Loucy (cell line): ENCODE results near the gene MRPL18.

Source experiments
- H2AFZ ChIP-seq: fragments of 200-600 bp; sonication (generic); 2 replicates; pipeline ENCODE4 v1.6.0; 2016; ENCODE audit warnings: antibody characterized with exemption, mild to moderate bottlenecking, low read length, moderate library complexity
- H3F3A ChIP-seq: fragments of 200-600 bp; 2 replicates; pipeline ENCODE4 v1.6.0; 2016; ENCODE audit warnings: antibody characterized with exemption, low read depth, mild to moderate bottlenecking
- H3K27me3 ChIP-seq: fragments of 200-600 bp; sonication (generic); 2 replicates; pipeline ENCODE4 v1.6.1; 2014; ENCODE audit warnings: low read length, mild to moderate bottlenecking; ENCODE audit not compliant: insufficient read depth, poor library complexity, severe bottlenecking
- H3K36me3 ChIP-seq: fragments of 200-600 bp; sonication (generic); 2 replicates; pipeline ENCODE4 v1.6.1; 2016; ENCODE audit warnings: low read length; ENCODE audit not compliant: insufficient read depth
- H3K4me1 ChIP-seq: fragments of 200-600 bp; sonication (generic); 2 replicates; pipeline ENCODE4 v1.5.1; 2014; ENCODE audit warnings: low read length, mild to moderate bottlenecking; ENCODE audit not compliant: insufficient read depth, poor library complexity, severe bottlenecking
- H3K4me2 ChIP-seq: fragments of 200-600 bp; sonication (generic); 2 replicates; pipeline ENCODE4 v1.6.0; 2014; ENCODE audit warnings: antibody characterized with exemption, low read length, low read depth, mild to moderate bottlenecking; ENCODE audit not compliant: poor library complexity, severe bottlenecking
- H3K4me3 ChIP-seq: fragments of 200-600 bp; sonication (generic); 2 replicates; pipeline ENCODE4 v1.5.1; 2014; ENCODE audit warnings: low read length, mild to moderate bottlenecking, mixed read lengths; ENCODE audit not compliant: poor library complexity, severe bottlenecking
- H3K79me2 ChIP-seq: fragments of 200-600 bp; sonication (generic); 2 replicates; pipeline ENCODE4 v1.6.1; 2014; ENCODE audit warnings: low read length; ENCODE audit not compliant: insufficient read depth
- H3K9ac ChIP-seq: fragments of 200-600 bp; sonication (generic); 2 replicates; pipeline ENCODE4 v1.6.0; 2014; ENCODE audit warnings: mild to moderate bottlenecking, low read depth, low read length, moderate library complexity; ENCODE audit not compliant: poor library complexity, severe bottlenecking
- H3K9me2 ChIP-seq: fragments of 200-600 bp; sonication (generic); replicated peaks from 2 replicates; pipeline ENCODE4 v1.6.1; 2016; ENCODE audit warnings: low read depth, low read length, mixed read lengths
- H3K9me3 ChIP-seq: fragments of 200-600 bp; sonication (generic); 2 replicates; pipeline ENCODE4 v1.6.1; 2014; ENCODE audit warnings: mild to moderate bottlenecking, antibody characterized with exemption, low read length, low read depth; ENCODE audit not compliant: insufficient read depth
- H4K20me1 ChIP-seq: fragments of 200-600 bp; sonication (generic); 2 replicates; pipeline ENCODE4 v1.6.0; 2014; ENCODE audit warnings: antibody characterized with exemption, low read length, mild to moderate bottlenecking; ENCODE audit not compliant: insufficient read depth, poor library complexity, severe bottlenecking
- EZH2phosphoT487 ChIP-seq: fragments of 200-600 bp; IDR thresholded peaks from 2 replicates; pipeline ENCODE4 v1.6.1; 2018; ENCODE audit warnings: antibody characterized with exemption, mild to moderate bottlenecking, moderate library complexity, borderline replicate concordance
- TF ChIP-seq, protein P1 (sequence below): fragments of 200-600 bp; sonication (generic); conservative IDR thresholded peaks from 2 replicates; pipeline ENCODE4 v1.5.1; 2014; ENCODE audit warnings: mild to moderate bottlenecking, antibody characterized with exemption, low read length

MRPL18 gene

DNA sequence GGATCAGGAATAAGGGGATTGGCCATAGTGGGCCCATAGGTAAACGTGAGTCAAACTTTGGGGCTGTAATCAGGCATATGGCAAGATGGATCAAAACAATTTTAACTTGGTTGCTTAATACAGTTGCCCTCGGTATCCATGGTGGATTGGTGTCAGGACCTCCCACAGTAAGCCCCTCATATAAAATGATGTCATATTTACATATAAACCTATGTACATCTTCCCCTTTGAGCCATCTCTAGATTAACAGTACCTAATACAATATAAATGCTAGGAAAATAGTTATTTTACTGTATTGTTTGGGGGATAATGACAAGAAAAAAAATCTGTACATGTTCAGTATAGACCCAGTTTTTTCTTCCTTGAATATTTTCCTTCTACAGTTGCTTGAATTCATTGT, 35.9 kb upstream of the MRPL18 start:
- Histone ChIP-seq H3K4me3 (no peak overlapping the region), H3K9me2 (no peaks in the 10 kb centered on the region), H4K20me1 (peaks cover 17% of the 10 kb centered on the region), H3F3A (no peaks in the 10 kb centered on the region), H3K9ac (no peak overlapping the region), H3K36me3 (peaks cover 82% of the 10 kb centered on the region), H3K4me2 (no peak overlapping the region), H3K27me3 (no peaks in the 10 kb centered on the region), H3K9me3 (no peaks in the 10 kb centered on the region), H3K4me1 (no peaks in the 10 kb centered on the region), H3K79me2 (no peaks in the 10 kb centered on the region; the same call in 1 of the 2 replicates), H2AFZ (no peak overlapping the region)
- no peak for TF ChIP-seq EZH2phosphoT487
- TF ChIP-seq, protein P1, sequence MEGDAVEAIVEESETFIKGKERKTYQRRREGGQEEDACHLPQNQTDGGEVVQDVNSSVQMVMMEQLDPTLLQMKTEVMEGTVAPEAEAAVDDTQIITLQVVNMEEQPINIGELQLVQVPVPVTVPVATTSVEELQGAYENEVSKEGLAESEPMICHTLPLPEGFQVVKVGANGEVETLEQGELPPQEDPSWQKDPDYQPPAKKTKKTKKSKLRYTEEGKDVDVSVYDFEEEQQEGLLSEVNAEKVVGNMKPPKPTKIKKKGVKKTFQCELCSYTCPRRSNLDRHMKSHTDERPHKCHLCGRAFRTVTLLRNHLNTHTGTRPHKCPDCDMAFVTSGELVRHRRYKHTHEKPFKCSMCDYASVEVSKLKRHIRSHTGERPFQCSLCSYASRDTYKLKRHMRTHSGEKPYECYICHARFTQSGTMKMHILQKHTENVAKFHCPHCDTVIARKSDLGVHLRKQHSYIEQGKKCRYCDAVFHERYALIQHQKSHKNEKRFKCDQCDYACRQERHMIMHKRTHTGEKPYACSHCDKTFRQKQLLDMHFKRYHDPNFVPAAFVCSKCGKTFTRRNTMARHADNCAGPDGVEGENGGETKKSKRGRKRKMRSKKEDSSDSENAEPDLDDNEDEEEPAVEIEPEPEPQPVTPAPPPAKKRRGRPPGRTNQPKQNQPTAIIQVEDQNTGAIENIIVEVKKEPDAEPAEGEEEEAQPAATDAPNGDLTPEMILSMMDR: no peak

DNA sequence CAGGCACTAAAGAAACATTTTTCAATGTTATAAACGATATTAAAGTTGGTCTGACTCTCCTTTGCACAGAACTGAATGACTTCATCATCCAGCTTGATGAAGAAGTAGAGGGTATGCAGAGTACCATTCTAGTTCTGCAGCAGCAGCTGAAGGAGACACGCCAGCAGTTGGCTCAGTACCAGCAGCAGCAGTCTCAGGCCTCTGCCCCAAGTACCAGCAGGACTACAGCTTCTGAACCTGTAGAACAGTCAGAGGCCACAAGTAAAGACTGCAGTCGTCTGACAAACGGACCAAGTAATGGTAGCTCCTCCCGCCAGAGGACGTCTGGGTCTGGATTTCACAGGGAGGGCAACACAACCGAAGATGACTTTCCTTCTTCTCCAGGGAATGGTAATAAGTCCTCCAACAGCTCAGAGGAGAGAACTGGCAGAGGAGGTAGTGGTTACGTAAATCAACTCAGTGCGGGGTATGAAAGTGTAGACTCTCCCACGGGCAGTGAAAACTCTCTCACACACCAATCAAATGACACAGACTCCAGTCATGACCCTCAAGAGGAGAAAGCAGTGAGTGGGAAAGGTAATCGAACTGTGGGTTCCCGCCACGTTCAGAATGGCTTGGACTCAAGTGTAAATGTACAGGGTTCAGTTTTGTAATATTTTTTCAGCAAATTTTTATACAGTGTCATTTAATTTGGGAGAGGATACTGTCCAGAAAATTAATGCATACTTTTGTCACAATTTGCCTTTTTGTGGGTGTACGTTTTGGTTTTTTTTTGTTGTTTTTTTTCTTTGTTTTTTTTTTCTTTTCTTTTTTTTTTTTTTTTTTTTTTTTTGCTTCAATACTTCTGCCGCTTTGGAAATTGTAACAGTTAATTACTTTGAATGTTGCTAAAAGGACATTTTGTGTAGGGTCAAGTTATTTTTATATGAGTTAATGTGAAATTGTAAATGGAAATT, 35.0 kb upstream of the MRPL18 start:
- TF ChIP-seq, protein P1: no peak
- TF ChIP-seq EZH2phosphoT487: no peak
- Histone ChIP-seq H3K9me2 (no peaks in the 10 kb centered on the region), H3K27me3 (no peaks in the 10 kb centered on the region), H2AFZ (no peak overlapping the region), H3K4me3 (no peak overlapping the region), H3K36me3 (peaks cover 74% of the 10 kb centered on the region), H3K9me3 (no peaks in the 10 kb centered on the region), H3F3A (no peaks in the 10 kb centered on the region), H3K9ac (no peak overlapping the region), H4K20me1 (peaks cover 11% of the 10 kb centered on the region), H3K79me2 (peaks cover 3% of the 10 kb centered on the region; the same call in 1 of the 2 replicates), H3K4me1 (no peaks in the 10 kb centered on the region), H3K4me2 (no peak overlapping the region)

DNA sequence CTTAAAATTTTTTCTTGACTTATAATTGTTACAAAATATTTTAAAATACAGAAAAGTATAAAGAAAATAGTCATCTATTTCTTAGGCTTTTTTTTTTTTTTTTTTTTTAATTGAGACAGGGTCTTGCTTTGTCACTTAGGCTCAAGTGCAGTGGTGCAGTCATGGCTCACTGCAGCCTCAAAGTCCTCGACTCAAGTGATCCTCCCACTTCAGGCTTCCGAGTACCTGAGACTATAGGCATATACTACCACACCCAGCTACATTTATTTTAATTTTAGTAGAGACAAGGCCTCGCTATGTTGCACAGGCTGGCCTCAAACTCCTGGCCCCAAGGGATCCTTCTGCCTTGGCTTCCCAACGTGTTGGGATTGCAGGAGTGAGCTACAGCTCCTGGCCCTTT, 33.8 kb upstream of the MRPL18 start:
- no peak for TF ChIP-seq EZH2phosphoT487
- TF ChIP-seq, protein P1: no peak
- Histone ChIP-seq H4K20me1 (peaks cover 4% of the 10 kb centered on the region), H3K4me2 (no peak overlapping the region), H3K9me2 (no peaks in the 10 kb centered on the region), H3K9ac (no peak overlapping the region), H3K9me3 (no peaks in the 10 kb centered on the region), H3K36me3 (peaks cover 63% of the 10 kb centered on the region), H3F3A (no peaks in the 10 kb centered on the region), H3K4me1 (peaks cover 8% of the 10 kb centered on the region), H3K4me3 (no peak overlapping the region), H2AFZ (no peak overlapping the region), H3K27me3 (no peaks in the 10 kb centered on the region), H3K79me2 (peaks cover 16% of the 10 kb centered on the region)
